ENCODE measurements around the gene PCGF1. TPM values are rescaled to one million over a fixed set of nuclear protein-coding genes. Genes with fewer than 3 reads are reported as not detected.

The PCGF1 gene
- total and polyA plus RNA-seq, 2 of the 8 experiments (the other 6 are each of a cell fraction or from before 2014, with no cell fraction given), result 10.0 to 23.7 TPM

- TF ChIP-seq RNF2 (IDR thresholded peaks at IDR 0.05; ENCODE audit: borderline replicate concordance, low read depth, low read length, missing control alignments, poor library complexity, severe bottlenecking) (peak; percentile 71), ASH2L (IDR thresholded peaks at IDR 0.05; ENCODE audit: low read length) (peak; percentile 46), E2F6 (IDR thresholded peaks at IDR 0.05) (peak; percentile 78), SIRT6 (IDR thresholded peaks at IDR 0.05; ENCODE audit: low read length) (no peak), CHD2 (IDR thresholded peaks at IDR 0.05; ENCODE audit: low read length) (peak; percentile 52)
Observed at GRCh38 chr2:74498500-74499266, 8.8 kb downstream of the PCGF1 start (continued).
